GM21360 (cell line): ENCODE results near the gene LRRC3B.

ENCODE experiments used
- ATAC-seq: cut with Tn5 transposase; IDR thresholded peaks from one replicate; pipeline ENCODE4 v1.9.1; 2021; ENCODE audit warnings: mild to moderate bottlenecking, moderate library complexity; ENCODE audit not compliant: unreplicated experiment

LRRC3B gene

DNA sequence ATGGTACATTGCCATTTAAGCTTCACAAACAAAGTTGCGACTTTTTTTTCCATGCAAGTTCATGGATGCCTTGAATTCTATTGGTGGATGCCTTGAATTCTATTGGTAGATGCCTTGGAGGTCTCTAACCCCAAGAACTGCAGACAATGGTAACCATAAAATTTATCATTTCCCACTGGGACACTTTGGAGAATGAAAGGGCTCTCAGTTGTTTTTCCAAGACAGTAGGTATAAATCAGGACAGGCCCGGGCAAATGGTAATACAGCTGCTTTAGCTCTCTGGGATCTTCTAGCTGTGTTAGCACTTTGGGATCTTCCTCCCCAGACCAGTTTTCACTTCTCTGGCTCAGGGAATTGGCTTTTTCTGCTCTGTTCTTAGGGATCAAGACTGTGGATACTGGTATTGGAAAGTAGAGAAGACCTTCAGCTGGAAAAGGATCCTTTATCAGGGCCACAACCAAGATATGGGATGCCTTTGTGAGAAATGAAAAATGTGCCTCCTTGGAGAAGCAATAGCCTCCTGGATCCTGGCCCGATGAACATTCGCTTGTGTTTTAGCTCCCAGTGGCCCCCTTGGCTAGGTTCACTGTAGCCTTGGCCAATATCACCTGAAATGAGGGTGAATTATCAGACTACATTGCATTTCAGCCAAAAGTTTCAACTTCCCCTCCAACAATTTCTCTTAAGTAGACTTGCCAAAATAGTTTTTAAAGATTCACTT, 8.3 kb downstream of the LRRC3B start:
- ATAC-seq = no peak

DNA sequence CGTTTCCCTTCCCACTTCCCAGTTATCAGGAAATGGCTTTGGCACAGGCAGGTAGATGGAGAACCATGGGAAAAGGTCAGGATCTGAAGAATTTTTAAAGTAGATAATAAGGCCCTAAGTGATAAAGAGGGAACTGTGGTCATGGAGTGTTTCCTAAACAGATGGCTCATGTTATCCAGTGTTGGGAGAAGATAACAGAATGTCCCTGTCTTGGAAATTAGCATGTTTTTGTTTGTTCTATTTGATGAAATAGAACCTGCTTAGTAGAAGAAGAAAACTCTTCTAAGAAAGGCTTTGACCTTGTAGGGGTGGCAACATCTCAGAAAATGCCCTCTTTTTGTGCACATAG, 8.8 kb downstream of the LRRC3B start:
- no peak for ATAC-seq

DNA sequence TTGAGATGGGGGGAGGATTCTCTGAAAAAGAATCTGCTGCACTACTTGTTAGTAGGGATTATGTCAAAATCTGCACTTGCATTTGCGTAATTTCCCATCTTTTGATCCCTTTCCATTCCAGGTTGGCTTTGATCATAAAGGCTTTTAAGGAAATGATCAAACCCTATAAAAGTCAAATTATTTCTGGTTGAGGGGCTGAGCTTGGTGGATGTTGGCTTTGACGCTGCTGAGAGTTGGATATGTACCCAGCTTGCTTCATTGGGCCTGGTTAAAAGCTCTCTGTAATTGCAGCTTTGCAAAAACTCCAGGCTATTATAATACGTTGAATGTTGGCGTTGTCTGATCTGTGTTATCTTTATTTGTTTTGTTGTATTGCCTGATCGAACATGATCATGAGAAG, 12.0 kb downstream of the LRRC3B start:
- ATAC-seq = no peak

DNA sequence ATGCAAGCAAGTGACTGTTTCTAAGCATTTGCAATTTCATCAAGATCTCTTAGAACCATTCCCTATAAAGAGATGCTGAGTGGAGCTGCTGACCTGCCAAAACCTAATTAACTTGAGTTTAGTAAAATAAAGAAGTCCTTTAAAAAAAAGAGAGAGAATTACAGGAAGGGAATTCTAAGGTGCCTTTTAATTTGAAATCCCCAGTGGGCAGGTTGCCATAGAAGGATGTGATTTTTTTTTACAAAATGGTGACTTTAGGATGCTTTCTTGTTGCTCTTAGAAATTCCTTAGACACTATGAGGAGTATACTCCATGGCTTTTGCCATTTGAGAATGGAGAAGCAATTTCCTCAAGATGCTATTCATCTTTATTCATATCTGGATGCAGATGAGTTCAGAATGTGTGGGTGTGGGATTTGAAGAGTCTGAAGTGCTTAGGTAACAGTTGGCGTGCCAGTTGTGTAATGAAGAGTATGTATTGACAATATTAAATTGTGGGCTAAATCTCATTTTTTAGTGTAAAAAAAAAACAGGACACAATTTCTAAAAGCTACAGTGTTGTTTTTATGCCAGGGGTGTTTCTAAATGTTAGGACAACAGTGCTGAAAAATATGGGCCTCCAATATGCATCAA, 13.6 kb downstream of the LRRC3B start:
- no peak for ATAC-seq

DNA sequence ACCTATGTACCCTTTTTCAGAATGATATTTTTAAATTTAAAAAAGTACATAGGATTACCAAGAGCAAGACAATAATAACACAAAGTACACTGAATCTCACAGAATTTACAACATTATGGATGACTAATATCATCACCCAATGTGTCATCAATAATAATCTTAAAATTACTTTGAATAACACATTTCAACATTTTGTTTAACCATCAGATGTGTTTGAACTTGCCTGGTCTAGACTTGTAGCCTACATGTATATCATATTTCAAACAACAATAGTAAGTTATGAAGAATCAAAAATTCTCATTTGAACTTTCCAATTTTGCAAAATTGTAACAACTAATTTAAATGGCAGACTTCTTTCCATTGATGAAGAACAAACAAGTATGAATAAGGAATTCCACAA, 15.1 kb downstream of the LRRC3B start:
- no peak for ATAC-seq

DNA sequence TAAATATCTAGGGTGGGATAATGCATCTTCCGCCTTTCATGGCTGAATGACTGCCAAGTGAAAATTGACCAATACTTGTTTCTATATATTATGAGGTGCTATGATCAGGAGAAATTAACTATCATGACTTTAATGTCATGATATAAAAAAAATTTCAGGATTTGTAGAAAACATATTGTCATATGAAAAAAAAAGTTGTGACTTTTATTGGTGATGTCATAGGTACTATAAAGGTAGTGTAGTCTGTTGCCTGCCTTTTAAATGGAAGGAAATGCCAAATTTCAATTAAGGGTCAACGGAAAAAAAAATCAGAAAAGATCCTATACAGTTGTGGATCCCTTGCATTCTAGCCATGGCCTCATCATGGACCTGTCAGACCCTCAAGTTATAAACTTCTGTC, 15.5 kb downstream of the LRRC3B start:
- no peak for ATAC-seq

DNA sequence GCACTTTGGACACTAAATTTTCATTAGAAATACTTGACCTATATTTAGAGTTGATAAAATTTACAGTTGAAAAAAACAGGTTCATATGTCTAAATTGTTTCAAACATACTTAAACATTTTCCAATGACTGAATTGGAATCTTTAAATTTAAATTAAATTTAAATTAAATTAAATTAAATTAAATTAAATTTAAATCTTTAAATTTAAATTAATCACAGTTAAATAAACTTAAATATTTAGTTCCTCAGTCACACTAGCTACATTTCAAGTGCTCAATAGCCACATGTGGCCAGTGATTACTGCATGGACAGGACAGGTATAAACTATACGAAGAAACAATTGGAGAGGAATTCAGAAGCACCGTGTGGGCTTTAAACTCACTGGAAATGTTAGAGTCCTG, 16.8 kb downstream of the LRRC3B start:
- ATAC-seq = no peak

DNA sequence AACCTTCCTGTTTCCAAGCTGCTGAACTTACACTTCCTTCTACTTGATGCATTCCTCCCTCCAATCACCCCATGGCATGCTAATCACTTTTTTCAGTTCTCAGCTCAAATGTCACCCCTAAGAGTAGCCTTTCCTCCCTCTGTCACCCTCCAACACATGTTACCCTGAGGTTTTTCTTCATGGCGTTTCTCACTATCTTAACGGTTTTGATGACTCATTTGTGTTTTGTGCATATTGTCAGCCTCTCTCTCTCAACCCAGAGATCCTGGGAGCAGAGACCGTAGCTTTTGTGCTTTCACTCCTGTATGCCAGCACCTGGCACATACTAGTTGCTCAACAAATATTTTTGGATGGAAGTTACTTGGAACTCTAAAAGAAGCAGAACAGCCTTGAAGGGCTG, 24.5 kb downstream of the LRRC3B start:
- no peak for ATAC-seq

DNA sequence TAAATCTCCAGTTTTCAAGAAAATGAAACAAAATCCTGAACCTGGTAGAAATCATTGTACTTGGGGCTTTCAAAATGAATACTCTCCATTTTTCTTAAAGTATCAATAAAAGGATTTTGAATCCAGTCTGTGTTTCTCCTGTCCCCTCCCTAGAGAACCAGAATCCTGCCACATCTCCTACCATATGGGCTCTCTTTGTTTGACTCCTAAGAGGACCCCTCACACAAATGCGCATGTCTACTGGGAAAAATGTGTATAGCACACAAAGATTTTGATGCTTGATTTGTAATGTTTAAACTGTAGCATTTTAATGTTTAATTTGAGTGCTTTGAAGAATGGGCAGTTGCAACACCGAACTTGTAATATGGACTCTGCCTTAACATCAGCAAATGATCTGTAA, 25.9 kb downstream of the LRRC3B start:
- no peak for ATAC-seq

DNA sequence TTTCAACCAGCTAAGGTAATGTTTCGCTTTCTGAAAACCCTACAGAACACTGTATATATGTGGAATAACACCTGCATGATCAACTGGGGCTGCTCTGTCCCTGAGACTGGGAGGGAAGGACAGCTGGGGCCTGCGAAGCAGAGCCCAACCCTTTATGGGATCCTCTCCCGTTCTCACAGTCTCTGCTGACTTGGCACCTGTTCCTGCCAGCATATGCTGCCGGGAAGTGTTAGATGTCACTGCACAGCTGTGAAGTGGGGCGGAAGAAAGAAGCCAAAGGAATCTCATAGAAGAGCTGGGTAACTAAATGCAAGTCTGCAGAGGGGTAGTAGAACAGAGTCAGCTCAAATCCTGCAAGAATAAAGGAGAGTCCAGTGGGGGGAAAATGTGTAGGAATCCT, 29.6 kb downstream of the LRRC3B start:
- ATAC-seq = no peak

DNA sequence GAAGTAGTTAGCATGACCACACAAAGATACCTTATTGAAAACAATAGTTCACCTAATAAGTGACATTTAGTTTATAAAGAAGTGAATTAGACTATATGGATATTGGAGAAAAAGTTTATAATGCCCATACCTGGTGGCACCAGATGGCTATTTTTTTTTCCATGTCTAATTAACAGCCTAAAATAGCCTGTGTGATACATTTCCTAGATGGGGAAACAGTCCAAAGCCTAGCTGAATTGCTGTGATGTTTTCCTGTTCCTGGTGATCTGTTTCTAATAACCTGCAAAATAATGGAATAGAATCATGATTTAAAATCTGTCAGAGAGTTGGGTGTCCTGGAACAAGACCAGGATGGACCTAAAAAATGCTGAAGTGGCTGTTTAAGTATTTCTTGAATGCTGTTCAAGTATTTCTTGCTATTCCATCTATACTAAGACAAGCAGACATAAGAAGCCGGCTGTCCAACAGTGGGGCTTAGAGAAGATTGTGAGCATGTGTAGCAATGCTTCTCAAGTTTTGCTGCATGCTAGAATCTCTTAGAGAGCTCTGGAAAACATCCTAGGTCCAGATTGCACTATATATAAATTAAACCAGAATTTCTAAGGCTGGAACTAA, 31.3 kb downstream of the LRRC3B start:
- no peak for ATAC-seq

DNA sequence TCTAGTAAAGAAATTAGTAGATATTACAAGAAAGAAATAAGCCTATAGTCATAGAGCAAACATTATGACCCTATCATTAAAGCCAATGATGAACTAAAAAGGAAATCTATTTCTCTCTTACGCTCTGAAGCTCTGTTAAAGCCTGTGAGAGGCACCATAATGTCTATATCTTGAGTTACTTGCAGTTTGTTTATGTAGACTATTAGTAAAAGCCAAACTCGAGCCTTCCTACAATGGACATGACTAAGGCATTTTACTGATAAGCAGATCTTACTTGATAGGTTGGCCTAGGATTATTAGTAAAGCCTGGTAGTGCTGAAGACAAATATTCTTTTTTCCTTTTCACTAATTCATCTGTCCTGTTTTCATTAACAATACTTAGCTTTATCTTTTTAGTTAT, 32.7 kb downstream of the LRRC3B start:
- no peak for ATAC-seq

DNA sequence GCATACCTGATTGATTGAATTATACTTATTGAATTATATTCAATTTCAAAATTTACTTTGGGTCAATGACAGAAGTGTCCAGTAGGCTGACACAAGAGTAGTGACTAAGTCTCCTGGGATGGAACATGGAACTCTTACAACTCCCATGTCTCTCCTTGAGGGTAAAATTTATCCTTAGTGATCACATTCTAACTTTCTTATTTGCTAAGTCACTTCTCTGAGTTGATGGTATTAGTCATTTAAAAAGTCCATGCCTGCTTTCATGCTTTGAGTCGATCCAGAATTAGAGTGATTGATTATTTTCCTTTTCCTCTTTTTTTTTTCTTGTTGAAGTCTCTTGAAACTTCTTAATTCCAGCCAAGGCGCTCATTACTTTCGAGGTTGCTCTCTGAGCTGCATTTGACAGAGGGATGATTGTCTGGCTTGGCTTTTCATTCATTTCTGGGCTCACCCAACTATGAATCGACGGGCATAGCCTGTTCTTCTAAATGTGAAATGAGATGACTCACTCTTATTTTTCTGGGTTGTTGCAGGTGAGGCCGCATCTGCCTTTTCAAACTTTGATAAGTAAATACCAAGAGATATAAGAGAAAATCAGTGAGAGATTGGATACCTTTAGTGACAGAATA, 34.9 kb downstream of the LRRC3B start:
- ATAC-seq = no peak

DNA sequence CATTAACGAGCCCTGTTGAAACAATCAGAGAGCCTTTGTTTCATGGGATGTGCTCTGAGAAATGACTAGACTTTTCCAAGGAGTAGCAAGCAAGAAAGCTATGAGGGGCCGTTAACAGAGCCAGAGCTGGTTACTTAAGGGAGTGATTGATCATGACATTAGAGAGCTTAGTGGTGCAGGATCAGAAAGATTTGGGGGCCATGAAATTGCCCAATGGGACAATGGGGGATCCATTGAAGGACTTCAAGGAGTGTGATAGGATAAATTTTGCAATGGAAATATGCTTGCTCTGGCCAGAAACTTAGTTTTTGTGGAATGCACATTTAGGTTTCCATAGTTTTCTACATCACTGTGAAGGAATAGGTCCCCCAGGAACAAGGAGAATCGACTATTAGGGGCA, 45.6 kb downstream of the LRRC3B start:
- ATAC-seq = no peak

DNA sequence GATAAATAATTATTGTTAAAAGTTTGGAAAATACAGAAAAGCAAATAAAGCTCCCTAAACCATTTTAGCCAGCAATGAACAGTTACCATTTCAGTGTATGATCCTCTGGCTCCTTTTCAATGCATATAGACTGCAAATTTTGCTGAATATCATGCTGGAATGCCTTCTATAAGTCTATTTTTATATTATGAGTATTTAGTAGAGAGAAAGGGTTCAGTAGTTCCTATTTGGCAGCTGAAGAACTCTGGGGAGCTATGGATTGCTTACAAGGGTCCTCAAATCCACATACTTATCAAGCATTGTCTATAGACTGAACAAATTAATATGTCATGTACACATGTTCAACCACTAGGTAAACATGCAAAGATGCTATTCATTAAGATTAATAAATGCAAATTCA, 46.1 kb downstream of the LRRC3B start:
- ATAC-seq = no peak

DNA sequence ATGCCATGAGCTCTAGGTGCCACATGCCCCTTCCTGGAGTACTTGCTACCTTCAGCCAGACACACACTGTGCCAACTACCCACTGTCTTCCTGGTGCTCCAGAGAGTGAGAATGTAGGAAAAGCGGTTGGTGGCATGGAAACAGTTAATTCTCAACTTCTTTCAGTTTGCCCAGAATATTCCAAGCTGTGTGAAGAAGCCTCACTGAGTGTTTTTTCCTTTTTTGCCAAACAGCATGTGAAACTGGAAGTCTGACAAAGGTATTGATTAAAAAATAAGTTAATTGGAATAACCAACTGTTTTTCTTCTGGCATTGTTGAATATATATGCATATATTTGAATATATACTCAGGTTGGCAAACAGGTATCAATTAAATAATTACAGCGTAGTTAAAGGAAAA, 52.8 kb downstream of the LRRC3B start:
- ATAC-seq = no peak

DNA sequence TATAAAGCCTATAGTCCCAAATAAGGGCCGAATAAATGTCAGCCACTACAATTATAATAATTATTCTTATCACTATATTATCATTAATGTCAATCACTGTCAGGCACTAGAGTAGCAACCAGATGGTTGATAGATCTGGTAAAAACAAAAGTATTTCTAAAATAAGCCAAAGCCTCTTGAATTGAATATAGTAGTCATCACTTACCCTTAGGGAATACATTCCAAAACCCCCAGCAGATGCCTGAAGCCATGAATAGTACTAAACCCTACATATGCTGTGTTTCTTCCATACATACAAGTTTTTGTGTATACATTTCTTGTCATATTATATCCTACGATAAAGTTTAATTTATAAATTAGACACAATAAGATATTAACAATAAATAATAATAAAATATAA, 59.1 kb downstream of the LRRC3B start:
- no peak for ATAC-seq

DNA sequence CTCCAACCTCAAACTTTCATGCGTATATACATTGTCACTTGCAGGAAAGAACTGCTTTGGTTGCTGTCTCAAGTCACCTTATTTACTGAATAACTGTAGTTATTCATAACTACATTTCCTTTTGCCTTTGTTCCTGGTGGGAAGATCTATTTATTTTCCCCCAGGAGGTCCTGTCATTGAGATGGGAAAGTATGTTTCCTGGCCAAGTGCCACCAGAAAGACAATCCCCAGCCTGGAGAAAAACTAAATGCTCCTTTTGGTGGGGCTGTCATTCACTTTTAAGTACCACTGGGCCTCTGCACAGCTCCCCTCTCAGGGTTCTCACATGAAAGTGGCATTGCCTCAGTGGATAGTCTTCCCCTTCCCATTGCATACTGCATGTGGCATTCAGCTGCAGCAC, 59.8 kb downstream of the LRRC3B start:
- no peak for ATAC-seq

DNA sequence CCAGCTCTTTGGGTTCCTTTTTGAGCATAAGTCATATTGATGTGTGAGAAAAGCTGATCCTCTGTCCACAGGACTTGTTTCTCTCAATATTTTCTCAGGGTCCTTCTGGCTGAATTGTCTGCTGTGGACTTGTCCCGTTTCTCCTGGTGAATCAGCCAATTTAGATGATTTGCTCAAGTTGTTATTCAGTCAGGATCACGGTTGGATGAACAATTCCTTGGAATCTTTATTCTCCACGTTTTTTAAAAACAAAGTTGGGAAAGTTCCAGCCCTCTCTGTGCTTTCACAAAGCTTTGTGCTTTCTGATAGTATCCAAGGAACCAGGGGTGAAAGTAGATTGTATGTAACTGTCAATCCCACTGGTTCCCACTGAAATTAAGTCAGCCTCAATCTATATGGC, 61.3 kb downstream of the LRRC3B start:
- ATAC-seq = no peak

DNA sequence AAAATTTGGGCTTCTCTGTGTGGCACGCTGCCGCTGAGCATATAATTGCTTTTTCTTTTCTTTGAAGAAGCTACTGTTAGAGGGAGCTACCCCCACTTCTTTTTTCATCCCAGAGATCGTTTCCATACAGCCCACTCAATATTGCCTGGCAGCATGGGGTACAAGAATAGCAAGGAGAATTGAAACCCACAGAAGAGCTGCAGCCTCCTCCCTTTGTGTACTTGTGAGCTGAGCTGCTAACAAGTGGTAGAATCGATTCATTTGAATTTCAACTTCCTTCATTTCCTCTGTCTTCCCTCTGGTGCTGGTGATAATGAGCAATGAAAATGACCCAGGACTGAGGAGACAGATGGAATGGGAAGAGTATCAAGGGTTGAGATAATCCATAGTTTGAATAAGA, 64.9 kb downstream of the LRRC3B start:
- no peak for ATAC-seq

DNA sequence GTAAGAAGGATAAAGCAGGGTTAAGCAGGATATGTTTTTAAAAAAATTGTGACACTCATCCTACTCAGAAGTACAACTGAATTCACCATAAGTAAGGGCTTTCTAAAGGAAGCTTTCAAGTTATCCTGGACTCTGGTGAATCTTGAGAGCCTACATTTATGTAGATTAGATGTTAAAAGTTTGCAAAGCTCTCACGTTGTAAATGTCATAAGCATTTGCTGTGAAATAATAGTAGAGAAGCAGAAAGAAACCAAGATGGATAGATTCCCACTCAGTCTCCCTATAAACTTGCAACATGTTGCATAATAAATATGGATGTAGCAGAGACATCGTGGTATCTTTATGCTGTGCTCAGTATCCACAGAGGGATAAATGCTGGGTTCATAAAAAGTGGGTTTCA, 77.0 kb downstream of the LRRC3B start:
- ATAC-seq = no peak

DNA sequence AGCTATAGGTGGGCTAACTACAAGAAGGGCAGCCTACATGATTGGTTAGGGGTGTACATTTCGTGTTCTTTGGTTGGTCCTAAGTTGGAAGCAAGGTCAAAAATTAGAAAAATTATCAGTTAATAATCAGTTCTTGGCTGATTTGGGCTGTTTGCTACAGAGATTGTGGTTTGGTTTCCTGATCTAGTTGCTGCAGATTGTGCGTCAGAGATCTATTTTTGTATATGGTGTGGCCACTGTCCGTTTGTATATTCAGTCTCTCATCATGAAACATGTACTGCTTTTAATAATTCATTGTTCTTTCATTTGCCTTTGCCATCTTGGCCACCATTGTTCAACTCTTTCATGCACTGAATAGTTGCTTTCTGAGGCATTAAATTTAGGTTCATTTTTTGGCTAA, 80.9 kb downstream of the LRRC3B start:
- ATAC-seq = no peak
